Stomach (tissue), 4 donors: Measurements from ENCODE around the gene IER5L.

Experiments used
- CTCF ChIP-seq, 7 experiments: fragments of 450-650 bp in 4 of 7; fragments of 200-600 bp in 3 of 7; sonication (generic) in 3 of 7; IDR thresholded peaks; one replicate each; pipeline ENCODE4 v1.5.1; 2016 to 2019; ENCODE audit warnings: antibody characterized with exemption in 7 of 7, control low read depth in 2 of 7, mild to moderate bottlenecking in 1 of 7
- POLR2A ChIP-seq, 4 donors: fragments of 450-650 bp; IDR thresholded peaks; one replicate each; pipeline ENCODE4 v1.6.1; 2016; ENCODE audit warnings: antibody characterized with exemption in 4 of 4, control low read depth in 2 of 4, mild to moderate bottlenecking in 1 of 4, moderate library complexity in 1 of 4

- no peak for TF ChIP-seq CTCF (IDR thresholded peaks at IDR 0.05)
- no peak for TF ChIP-seq POLR2A (IDR thresholded peaks at IDR 0.05)
Observed at GRCh38 chr9:129208207-129209032, 30.4 kb upstream of the IER5L start.
